Gastrocnemius medialis (tissue), 4 donors: ENCODE results near the gene GNG7. TPM values are rescaled to one million over a fixed set of nuclear protein-coding genes. Genes with fewer than 3 reads are reported as not detected.
"Not testable (repeated sequence)": the region's sequence is repeated elsewhere in the genome, so short reads cannot be mapped to it uniquely, and the experiment has no call there.

Experiments used
- ATAC-seq, 2 donors: fragments of 150-250 bp; one replicate each; pipeline ENCODE4 v1.9.1; 2016
- DNase-seq, 2 donors: peaks; one replicate each; pipeline ENCODE4 v3.0.0-alpha.2; 2019
- H3K27ac ChIP-seq, 4 donors: fragments of 200-600 bp; sonication (generic); 1 replicate in 1 of 4; 2 replicates in 3 of 4; pipeline ENCODE4 v1.5.1; 2016 to 2018; ENCODE audit warnings: mild to moderate bottlenecking in 2 of 4, moderate library complexity in 1 of 4
- H3K27me3 ChIP-seq, 3 donors: fragments of 200-600 bp; sonication (generic) in 2 of 3; 1 replicate in 1 of 3; 2 replicates in 2 of 3; pipeline versions ENCODE4 v1.5.1 to v1.6.0; 2016 to 2019; ENCODE audit warnings: mild to moderate bottlenecking in 1 of 3, moderate library complexity in 1 of 3
- H3K36me3 ChIP-seq, 2 donors: fragments of 200-600 bp; sonication (generic) in 1 of 2; one replicate each; pipeline ENCODE4 v1.5.1; 2017 to 2018
- H3K4me1 ChIP-seq, 2 donors: fragments of 200-600 bp; sonication (generic) in 1 of 2; one replicate each; pipeline ENCODE4 v1.5.1; 2016 to 2017; ENCODE audit warnings: mild to moderate bottlenecking in 2 of 2
- H3K4me3 ChIP-seq, 4 donors: fragments of 200-600 bp; sonication (generic) in 3 of 4; 1 replicate in 1 of 4; 2 replicates in 3 of 4; pipeline ENCODE4 v1.5.1; 2016 to 2019; ENCODE audit warnings: mild to moderate bottlenecking in 2 of 4
- H3K9me3 ChIP-seq, 3 donors: fragments of 200-600 bp; sonication (generic) in 2 of 3; 1 replicate in 1 of 3; 2 replicates in 2 of 3; pipeline ENCODE4 v1.5.1; 2016 to 2019
- POLR2A ChIP-seq, 2 donors: fragments of 450-650 bp; IDR thresholded peaks; one replicate each; pipeline ENCODE4 v1.6.1; 2017; ENCODE audit warnings: antibody characterized with exemption in 2 of 2, mild to moderate bottlenecking in 2 of 2, moderate library complexity in 2 of 2
- in situ Hi-C, 4 donors: fragments of 200-750 bp; cut with MboI; loops; one replicate each; pipeline versions ENCODE4 v1.15.0 to v1.8.0; 2017; ENCODE audit warnings: low sequenced_read_pairs in 4 of 4
- intact Hi-C: fragments of 100-400 bp; cut with DNase I; formaldehyde crosslinking; loops from one replicate; pipeline ENCODE4 v1.15.1; 2023; ENCODE audit warnings: low total_unique reads
- total RNA-seq, 4 donors: library from RNA; depleted of rRNA; stranded (reverse); fragments of >200 nt; gene quantifications; one replicate each; pipeline versions ENCODE4 v1.1.0 to v1.2.3, GENCODE V29; 2016
- TF ChIP-seq, protein P1 (sequence below), 5 experiments: fragments of 450-650 bp in 3 of 5; fragments of 200-600 bp in 2 of 5; sonication (generic) in 2 of 5; IDR thresholded peaks in 4 of 5; conservative IDR thresholded peaks in 1 of 5; 1 replicate in 4 of 5; 2 replicates in 1 of 5; pipeline ENCODE4 v1.5.1; 2016 to 2019; ENCODE audit warnings: antibody characterized with exemption in 5 of 5, mild to moderate bottlenecking in 3 of 5, moderate library complexity in 3 of 5

The GNG7 gene
- total RNA-seq, 4 donors from 2014 or later, result 0.46 to 1.1 (median 0.62) TPM

DNA sequence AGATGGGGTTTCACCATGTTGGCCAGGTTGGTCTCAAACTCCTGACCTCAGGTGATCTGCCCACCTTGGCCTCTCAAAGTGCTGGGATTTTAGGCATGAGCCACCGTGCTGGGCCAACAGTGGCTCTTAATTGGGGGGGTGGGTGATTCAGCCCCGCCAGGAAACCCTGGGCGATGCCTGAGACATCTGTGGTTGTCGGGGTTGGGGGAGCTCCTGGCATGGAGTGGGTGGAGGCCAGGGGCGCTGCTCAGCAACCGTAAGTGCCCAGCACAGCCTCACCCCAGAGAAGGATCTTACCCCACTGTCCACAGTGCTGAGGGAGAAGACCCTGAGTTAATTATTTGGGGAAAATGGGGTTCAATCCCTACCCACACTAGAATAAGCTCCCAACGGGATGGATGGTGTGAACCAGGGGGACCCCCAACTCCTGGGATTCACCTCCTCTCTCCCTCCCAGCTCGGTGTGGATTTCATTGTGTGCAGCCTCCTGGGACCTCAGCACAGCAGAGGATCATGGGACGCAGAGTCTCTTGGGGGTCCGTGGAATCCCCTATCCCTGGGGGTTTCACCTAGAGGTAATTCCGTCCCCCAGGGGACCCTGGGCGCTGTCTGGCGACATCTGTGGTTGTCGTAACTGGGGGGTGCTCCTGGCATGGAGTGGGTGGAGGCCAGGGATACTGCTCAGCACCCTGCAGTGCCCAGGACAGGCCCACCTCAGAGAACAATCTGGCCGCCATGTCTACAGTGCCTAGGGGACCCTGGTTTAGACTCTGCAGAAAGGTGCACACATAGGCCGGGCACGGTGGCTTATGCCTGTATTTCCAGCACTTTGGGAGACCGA is 157.7 kb downstream of the GNG7 start:
- no peak for TF ChIP-seq POLR2A (IDR thresholded peaks at IDR 0.05)
- TF ChIP-seq, protein P1, sequence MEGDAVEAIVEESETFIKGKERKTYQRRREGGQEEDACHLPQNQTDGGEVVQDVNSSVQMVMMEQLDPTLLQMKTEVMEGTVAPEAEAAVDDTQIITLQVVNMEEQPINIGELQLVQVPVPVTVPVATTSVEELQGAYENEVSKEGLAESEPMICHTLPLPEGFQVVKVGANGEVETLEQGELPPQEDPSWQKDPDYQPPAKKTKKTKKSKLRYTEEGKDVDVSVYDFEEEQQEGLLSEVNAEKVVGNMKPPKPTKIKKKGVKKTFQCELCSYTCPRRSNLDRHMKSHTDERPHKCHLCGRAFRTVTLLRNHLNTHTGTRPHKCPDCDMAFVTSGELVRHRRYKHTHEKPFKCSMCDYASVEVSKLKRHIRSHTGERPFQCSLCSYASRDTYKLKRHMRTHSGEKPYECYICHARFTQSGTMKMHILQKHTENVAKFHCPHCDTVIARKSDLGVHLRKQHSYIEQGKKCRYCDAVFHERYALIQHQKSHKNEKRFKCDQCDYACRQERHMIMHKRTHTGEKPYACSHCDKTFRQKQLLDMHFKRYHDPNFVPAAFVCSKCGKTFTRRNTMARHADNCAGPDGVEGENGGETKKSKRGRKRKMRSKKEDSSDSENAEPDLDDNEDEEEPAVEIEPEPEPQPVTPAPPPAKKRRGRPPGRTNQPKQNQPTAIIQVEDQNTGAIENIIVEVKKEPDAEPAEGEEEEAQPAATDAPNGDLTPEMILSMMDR (IDR thresholded peaks at IDR 0.05 in 4 of 5, conservative IDR thresholded peaks at IDR 0.05 in 1 of 5), result no peak
- peak overlapping the region in 1 of 4 donors; percentile 35 for H3K4me3 ChIP-seq
- no peaks in the 10 kb centered on the region for H3K9me3 ChIP-seq
- no peak for DNase-seq
- H3K27me3 ChIP-seq, result no peaks in the 10 kb centered on the region
- no peaks in the 10 kb centered on the region for H3K36me3 ChIP-seq
- in situ Hi-C loops, result loop anchor here in 3 of 4 donors (5.0 to 10.0 kb wide), 2 partner anchors 67 to 70 kb away; partner anchors contain the start of gene GADD45B (in 3 of the 3)
- peaks cover 59 to 71% of the 10 kb centered on the region in 2 donors for H3K4me1 ChIP-seq
- ATAC-seq, result no peak
- intact Hi-C loops, result loop anchor here (5.0 kb wide), 1 partner anchor 47 kb away; no protein-coding TSS in a partner anchor
- H3K27ac ChIP-seq, result peak overlapping the region; percentile 88 to 94 (median 90)

DNA sequence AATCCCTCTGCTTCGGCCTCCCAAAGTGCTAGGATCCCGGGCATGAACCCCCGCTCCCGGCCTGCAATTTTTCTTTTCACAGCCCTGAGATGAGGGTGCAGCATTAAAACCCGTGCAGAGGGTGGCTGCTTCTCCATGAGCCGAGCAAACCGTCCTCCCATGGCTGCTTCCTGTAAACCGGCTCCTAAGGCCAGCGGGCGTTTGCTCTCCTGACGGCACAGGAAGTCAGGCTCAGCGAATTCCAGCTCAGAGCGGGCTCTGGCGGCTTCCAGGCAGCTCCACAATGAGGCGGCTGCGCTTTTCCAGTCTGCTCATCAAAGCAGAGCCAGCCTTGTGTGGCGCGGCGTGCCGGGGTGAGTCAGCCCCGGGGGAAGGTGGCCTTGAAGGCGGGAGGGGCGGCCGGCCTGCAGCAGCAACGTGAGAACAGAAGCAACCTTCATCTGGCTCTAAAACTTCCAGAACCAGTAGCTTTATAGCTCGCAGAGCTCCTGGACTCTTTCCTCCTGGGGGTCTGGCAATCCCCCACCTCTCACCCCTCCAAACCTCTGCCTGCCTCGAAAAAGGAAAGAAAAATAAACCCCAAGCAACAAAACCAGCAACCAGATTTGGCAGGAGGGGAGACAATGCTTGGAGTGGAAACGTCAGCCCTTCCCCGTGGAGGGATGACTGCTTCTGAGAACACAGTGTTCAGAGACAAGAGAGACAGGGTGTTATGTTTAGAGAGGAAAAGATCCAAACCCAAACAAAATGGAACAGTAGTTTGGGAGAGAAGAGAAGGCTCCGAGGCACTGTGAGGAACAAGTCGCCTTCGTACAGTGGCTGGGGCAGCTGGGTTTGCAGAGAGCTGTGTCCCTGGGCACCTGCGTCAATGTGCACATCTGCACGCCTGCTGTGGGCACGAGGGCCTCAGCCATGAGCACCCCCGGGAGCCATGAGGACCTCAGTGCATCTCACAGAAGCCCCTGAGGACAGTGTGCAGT is 158.7 kb downstream of the GNG7 start:
- ATAC-seq, result peak; percentile 78 to 80
- no peaks in the 10 kb centered on the region for H3K9me3 ChIP-seq
- TF ChIP-seq, protein P1 (IDR thresholded peaks at IDR 0.05 in 4 of 5, conservative IDR thresholded peaks at IDR 0.05 in 1 of 5), result peak; percentile 11 to 28 (median 23)
- TF ChIP-seq POLR2A (IDR thresholded peaks at IDR 0.05), result peak; percentile 35 to 67
- intact Hi-C loops, result loop anchor here (1.0 to 5.0 kb wide), 2 partner anchors 36 to 46 kb away; no protein-coding TSS in a partner anchor
- peak overlapping the region in 3 of 4 donors; percentile 22 to 35 (median 31) for H3K4me3 ChIP-seq
- in situ Hi-C loops, result loop anchor here in 3 of 4 donors (5.0 to 10.0 kb wide), 2 partner anchors 66 to 69 kb away; partner anchors contain the start of gene GADD45B (in 3 of the 3)
- H3K36me3 ChIP-seq, result no peaks in the 10 kb centered on the region
- peak; percentile 92 to 93 for DNase-seq
- H3K4me1 ChIP-seq, result peaks cover 59 to 71% of the 10 kb centered on the region in 2 donors
- H3K27me3 ChIP-seq, result no peaks in the 10 kb centered on the region
- peak overlapping the region; percentile 88 to 94 (median 90) for H3K27ac ChIP-seq

DNA sequence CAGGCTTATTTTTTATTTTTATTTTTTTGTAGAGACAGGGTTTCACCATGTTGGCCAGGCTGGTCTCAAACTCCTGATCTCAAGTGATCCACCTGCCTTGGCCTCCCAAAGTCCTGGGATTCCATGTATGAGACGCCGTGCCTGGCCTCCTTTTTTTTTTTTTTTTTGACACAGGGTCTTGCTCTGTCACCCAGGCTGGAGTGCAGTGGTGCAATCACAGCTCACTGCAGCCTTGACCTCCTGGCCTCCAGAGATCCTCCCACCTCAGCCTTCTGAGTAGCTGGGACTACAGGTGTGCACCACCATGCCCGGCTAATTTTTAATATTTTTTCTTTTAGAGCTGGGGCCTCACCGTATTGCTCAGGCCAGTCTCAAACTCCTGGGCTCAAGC is 159.4 kb downstream of the GNG7 start:
- not testable (repeated sequence) for H3K9me3 ChIP-seq, DNase-seq, ATAC-seq, H3K27me3 ChIP-seq, H3K36me3 ChIP-seq
- H3K4me1 ChIP-seq, result peaks cover 59 to 71% of the 10 kb centered on the region in 2 donors
- intact Hi-C loops, result loop anchor here (1.0 to 5.0 kb wide), 2 partner anchors 36 to 46 kb away; no protein-coding TSS in a partner anchor
- in situ Hi-C loops, result loop anchor here in 3 of 4 donors (5.0 to 10.0 kb wide), 2 partner anchors 66 to 68 kb away; partner anchors contain the start of gene GADD45B (in 3 of the 3)
- peak overlapping the region in 3 of 4 donors; percentile 22 to 35 (median 31) for H3K4me3 ChIP-seq
- peak overlapping the region; percentile 88 to 94 (median 90) for H3K27ac ChIP-seq

DNA sequence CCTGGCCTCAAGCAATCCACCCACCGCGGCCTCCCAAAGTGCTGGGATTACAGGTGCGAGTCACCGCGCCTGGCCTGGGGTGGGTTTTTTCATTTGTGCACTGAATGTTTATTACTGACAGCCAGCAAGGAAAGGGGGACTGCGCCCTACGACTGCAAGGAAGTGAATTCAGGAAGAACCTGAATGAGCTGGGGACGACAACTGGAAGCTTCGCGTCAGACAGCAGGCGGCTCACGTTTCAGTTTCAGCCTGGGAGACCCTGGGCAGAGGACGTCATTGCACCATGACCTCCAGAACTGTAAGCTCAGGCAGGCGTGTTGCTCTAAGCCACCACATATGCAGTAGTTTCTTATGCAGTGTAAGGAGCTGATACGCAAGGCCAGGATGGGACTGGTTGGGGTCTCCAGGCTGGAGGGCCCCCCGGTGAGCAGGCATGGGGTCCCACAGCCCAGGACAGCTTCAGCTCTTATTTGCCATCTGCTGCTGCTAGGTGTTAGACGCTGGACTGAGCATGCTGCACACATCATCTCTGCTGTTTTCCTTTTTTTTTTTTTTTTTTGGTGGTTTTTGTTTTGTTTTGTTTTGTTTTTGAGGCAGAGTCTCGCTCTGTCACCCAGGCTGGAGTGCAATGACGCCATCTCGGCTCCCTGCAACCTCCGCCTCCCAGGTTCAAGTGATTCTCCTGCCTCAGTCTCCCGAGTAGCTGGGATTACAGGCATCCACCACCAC is 160.0 kb downstream of the GNG7 start:
- H3K27me3 ChIP-seq, result no peaks in the 10 kb centered on the region
- peak overlapping the region; percentile 88 to 94 (median 90) for H3K27ac ChIP-seq
- H3K4me1 ChIP-seq, result peaks cover 59 to 71% of the 10 kb centered on the region in 2 donors
- no peaks in the 10 kb centered on the region for H3K36me3 ChIP-seq
- intact Hi-C loops, result loop anchor here (1.0 to 5.0 kb wide), 2 partner anchors 37 to 45 kb away; no protein-coding TSS in a partner anchor
- TF ChIP-seq POLR2A (IDR thresholded peaks at IDR 0.05), result no peak
- TF ChIP-seq, protein P1 (IDR thresholded peaks at IDR 0.05 in 4 of 5, conservative IDR thresholded peaks at IDR 0.05 in 1 of 5), result no peak
- no peak for ATAC-seq
- no peak for DNase-seq
- peak overlapping the region in 2 of 4 donors; percentile 22 to 35 for H3K4me3 ChIP-seq
- no peaks in the 10 kb centered on the region for H3K9me3 ChIP-seq
- in situ Hi-C loops, result loop anchor here in 3 of 4 donors (5.0 to 10.0 kb wide), 2 partner anchors 65 to 68 kb away; partner anchors contain the start of gene GADD45B (in 3 of the 3)
